RWPE1 (cell line): ENCODE results near the gene MYO18B.

ENCODE experiments used
- CTCF ChIA-PET: fragments of 350-600 bp; sonication (Branson Sonifier 250); formaldehyde crosslinking; extraction: SDS; loops from one replicate; lab custom pipeline; 2021; lab: Yijun Ruan, JAX
- POLR2A ChIA-PET: fragments of 400-600 bp; formaldehyde crosslinking; extraction: SDS; loops from one replicate; lab custom pipeline; 2020; ENCODE audit warnings: antibody characterized with exemption; ENCODE audit not compliant: low non-redundant PET; lab: Yijun Ruan, JAX
- DNase-seq: peaks from one replicate; pipeline ENCODE4 v3.0.0; 2012; ENCODE audit warnings: low spot score
- H3K27ac ChIP-seq: fragments of 450-650 bp; 2 replicates; pipeline ENCODE4 v1.5.1; 2017
- CTCF ChIP-seq: fragments of 450-650 bp; conservative IDR thresholded peaks from 2 replicates; pipeline ENCODE4 v1.5.1; 2017; ENCODE audit warnings: low read depth, mild to moderate bottlenecking

MYO18B gene

GRCh38 chr22:25741692-25742626, at the start of gene MYO18B:
Gene MYO18B, plus strand, starts transcription at chr22:25742188. Its CDS starts 18,905 bp downstream, at chr22:25761093.
- ChIA-PET POLR2A (no interaction called here), CTCF (no interaction called here)
- TF ChIP-seq CTCF: no peak
- H3K27ac ChIP-seq: no peak within 1 kb of the TSS
- DNase-seq: no peak

- ChIA-PET POLR2A (no interaction called here), CTCF (no interaction called here)
- no peak for TF ChIP-seq CTCF
- no peak for DNase-seq
- H3K27ac ChIP-seq: no peak overlapping the region
These were observed 49.4 kb upstream of the MYO18B start for GRCh38 chr22:25692397-25693267.

GRCh38 chr22:25693268-25693565, 48.8 kb upstream of the MYO18B start:
- H3K27ac ChIP-seq: no peak overlapping the region
- POLR2A ChIA-PET: no interaction called here
- no peak for DNase-seq
- no peak for TF ChIP-seq CTCF
- CTCF ChIA-PET: no interaction called here

- no peak overlapping the region for H3K27ac ChIP-seq
- ChIA-PET CTCF (no interaction called here), POLR2A (no interaction called here)
- no peak for TF ChIP-seq CTCF
- no peak for DNase-seq
These were observed 47.6 kb upstream of the MYO18B start for GRCh38 chr22:25694196-25694907.

GRCh38 chr22:25695146-25695545, 46.8 kb upstream of the MYO18B start:
- TF ChIP-seq CTCF: no peak
- no peak for DNase-seq
- ChIA-PET CTCF (no interaction called here), POLR2A (no interaction called here)
- no peak overlapping the region for H3K27ac ChIP-seq

GRCh38 chr22:25696763-25697162, 45.2 kb upstream of the MYO18B start:
- no peak for TF ChIP-seq CTCF
- H3K27ac ChIP-seq: no peak overlapping the region
- ChIA-PET POLR2A (interaction anchor here (0.7 kb wide), 1 partner anchor 338 kb away, joined by 3 read pairs; no protein-coding TSS in a partner anchor), CTCF (no interaction called here)
- no peak for DNase-seq
